Tibial nerve (tissue), 4 donors: ENCODE measurements around the gene ING2.

Experiments
- CTCF ChIP-seq, 5 experiments: fragments of 200-600 bp in 3 of 5; fragments of 450-650 bp in 2 of 5; sonication (generic) in 3 of 5; IDR thresholded peaks; one replicate each; pipeline ENCODE4 v1.5.1; 2016 to 2019; ENCODE audit warnings: antibody characterized with exemption in 5 of 5, mild to moderate bottlenecking in 3 of 5, moderate library complexity in 2 of 5
- EP300 ChIP-seq, 2 donors: sonication (generic); formaldehyde crosslinking; IDR thresholded peaks; one replicate each; pipeline ENCODE4 v1.6.1; 2017; ENCODE audit warnings: antibody characterized with exemption in 2 of 2, mild to moderate bottlenecking in 1 of 2

- TF ChIP-seq CTCF (IDR thresholded peaks at IDR 0.05) (no peak), EP300 (IDR thresholded peaks at IDR 0.05) (no peak)
Observed at GRCh38 chr4:183469285-183469684, 35.6 kb upstream of the ING2 start.
